ENCODE results near the gene IPO4. TPM values are rescaled to one million over a fixed set of nuclear protein-coding genes. Genes with fewer than 3 reads are reported as not detected.

The IPO4 gene
- total and polyA plus RNA-seq, 9 of the 15 experiments (the other 6 are each of a cell fraction or from before 2014, with no cell fraction given) = 7.3 to 122 (median 31.8) TPM

DNA sequence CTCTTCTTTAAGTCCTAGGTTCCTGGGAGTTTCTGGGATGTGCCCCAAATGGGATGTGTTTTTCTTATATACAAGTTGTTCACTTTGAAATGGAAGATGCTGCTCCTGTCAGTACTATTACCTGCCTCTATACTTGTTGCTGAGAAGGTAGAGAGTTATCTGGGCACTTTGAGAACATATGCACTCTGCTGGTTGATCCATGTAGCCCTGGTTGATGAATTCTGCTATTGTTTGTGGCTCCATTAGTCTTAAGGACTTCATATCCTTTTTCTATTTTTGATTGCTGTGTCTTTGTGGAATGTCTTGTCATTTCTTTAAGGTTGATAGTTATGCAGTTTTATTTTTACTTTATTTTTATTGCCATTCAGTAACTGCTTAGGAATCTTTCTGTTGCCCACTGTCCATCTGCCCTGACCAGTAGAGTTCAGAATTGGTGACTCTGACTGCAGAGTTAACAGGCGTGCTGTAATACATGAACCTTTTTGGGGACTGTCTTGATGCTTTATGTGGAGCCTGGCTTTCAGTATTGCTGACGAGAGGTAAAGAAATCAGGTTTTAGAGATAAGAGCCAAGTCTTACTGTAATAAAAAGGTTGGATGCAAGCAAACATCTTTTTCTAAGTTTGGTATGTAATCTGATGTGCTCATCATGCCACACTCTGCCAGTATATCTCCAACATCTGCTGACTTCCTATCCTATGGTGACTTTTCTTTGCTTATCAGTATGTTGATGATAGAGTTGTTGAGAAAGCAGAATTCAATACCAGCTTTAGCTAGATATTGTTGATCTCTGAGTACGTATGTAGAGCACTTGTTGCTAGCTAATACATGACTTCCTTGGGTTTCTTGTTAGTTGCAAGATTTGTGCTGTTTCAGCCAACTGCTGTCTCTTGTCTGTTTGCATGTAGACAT lies 45.7 kb upstream of the IPO4 start:
- H3K4me3 ChIP-seq = no peak overlapping the region
- no peaks in the 10 kb centered on the region for H3K9me1 ChIP-seq (ENCODE audit: control insufficient read depth, insufficient read depth, low read length)
- in situ Hi-C loops (cut with MboI) (no loop called here), intact Hi-C loops (cut with micrococcal nuclease) (no loop called here)
- no peak overlapping the region for H3K27ac ChIP-seq (ENCODE audit: extremely low read depth, low read depth, low read length)
- peaks cover 6 to 15% of the 10 kb centered on the region in 2 experiments for H3K4me1 ChIP-seq (replicated peaks in 1 of 2; ENCODE audit: control insufficient read depth in 2 of 2, insufficient read depth in 2 of 2, low read length in 2 of 2)
- no peak overlapping the region for H3K9ac ChIP-seq (ENCODE audit: insufficient read depth in 1 of 2, low read depth in 2 of 2, low read length in 2 of 2)
- FAIRE-seq = no peak
- 53% methylated on average over 3 of the region's 3 CpGs for WGBS (ENCODE audit: insufficient coverage, low coverage, missing lambda C conversion rate)
- H4K20me1 ChIP-seq (replicated peaks; ENCODE audit: control insufficient read depth, insufficient read depth, low read length) = no peaks in the 10 kb centered on the region
- no peak overlapping the region for H3K4me2 ChIP-seq (ENCODE audit: insufficient read depth, low read length)
- ChIA-PET POLR2A (interaction anchor here (1.0 to 1.4 kb wide), 2 partner anchors 40 to 63 kb away, joined by 3 read pairs; no protein-coding TSS in a partner anchor), CTCF (ENCODE audit: low intra/inter-chr PET ratio) (no interaction called here)
- H2AFZ ChIP-seq (ENCODE audit: low read depth, low read length) = no peak overlapping the region
- DNase-seq (ENCODE audit: extremely low read depth in 1 of 4, low spot score in 3 of 4) = no peak
- H3K36me3 ChIP-seq (ENCODE audit: control insufficient read depth, insufficient read depth, low read length) = peaks cover 51% of the 10 kb centered on the region
- no peak for ATAC-seq
- H3K79me2 ChIP-seq (ENCODE audit: control insufficient read depth, insufficient read depth, low read length) = peaks cover 35% of the 10 kb centered on the region
- no peaks in the 10 kb centered on the region for H3K9me3 ChIP-seq (replicated peaks; ENCODE audit: control insufficient read depth, insufficient read depth, low read depth, low read length)
- no TSS peak for BruUV-seq (replicated peaks)
- H3K27me3 ChIP-seq (ENCODE audit: control insufficient read depth in 2 of 2, insufficient read depth in 2 of 2, low read length in 2 of 2) = no peaks in the 10 kb centered on the region
- TF ChIP-seq, protein P1, sequence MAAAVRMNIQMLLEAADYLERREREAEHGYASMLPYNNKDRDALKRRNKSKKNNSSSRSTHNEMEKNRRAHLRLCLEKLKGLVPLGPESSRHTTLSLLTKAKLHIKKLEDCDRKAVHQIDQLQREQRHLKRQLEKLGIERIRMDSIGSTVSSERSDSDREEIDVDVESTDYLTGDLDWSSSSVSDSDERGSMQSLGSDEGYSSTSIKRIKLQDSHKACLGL (CRISPR knock-in tag; IDR thresholded peaks at IDR 0.05; ENCODE audit: borderline replicate concordance, poor library complexity, severe bottlenecking) = no peak
- no peak for TF ChIP-seq IRF9 (tag; IDR thresholded peaks at IDR 0.05)
- TF ChIP-seq ATF7 (IDR thresholded peaks at IDR 0.05) = no peak
- no peak for TF ChIP-seq CREM (IDR thresholded peaks at IDR 0.05; ENCODE audit: low read depth)
- TF ChIP-seq ETV6 (IDR thresholded peaks at IDR 0.05; ENCODE audit: borderline replicate concordance in 1 of 2, low read depth in 2 of 2, low read length in 1 of 2) = no peak
- no peak for TF ChIP-seq ETV6 (CRISPR knock-in tag; IDR thresholded peaks at IDR 0.05; ENCODE audit: borderline replicate concordance)
- TF ChIP-seq MTA1 (IDR thresholded peaks at IDR 0.05; ENCODE audit: borderline replicate concordance) = no peak
- TF ChIP-seq PRDM10 (IDR thresholded peaks at IDR 0.05; ENCODE audit: partially characterized antibody) = no peak
- TF ChIP-seq ZBTB43 (CRISPR knock-in tag; IDR thresholded peaks at IDR 0.05) = no peak
- no peak for TF ChIP-seq SLC30A9 (CRISPR knock-in tag; IDR thresholded peaks at IDR 0.05)
- no peak for TF ChIP-seq TAF7 (tag; IDR thresholded peaks at IDR 0.05)
- no peak for TF ChIP-seq ELF2 (CRISPR knock-in tag; IDR thresholded peaks at IDR 0.05)
